ENCODE measurements around the gene PPP1R12C.
"Not testable (repeated sequence)": the region's sequence is repeated elsewhere in the genome, so short reads cannot be mapped to it uniquely, and the experiment has no call there.

PPP1R12C gene

DNA sequence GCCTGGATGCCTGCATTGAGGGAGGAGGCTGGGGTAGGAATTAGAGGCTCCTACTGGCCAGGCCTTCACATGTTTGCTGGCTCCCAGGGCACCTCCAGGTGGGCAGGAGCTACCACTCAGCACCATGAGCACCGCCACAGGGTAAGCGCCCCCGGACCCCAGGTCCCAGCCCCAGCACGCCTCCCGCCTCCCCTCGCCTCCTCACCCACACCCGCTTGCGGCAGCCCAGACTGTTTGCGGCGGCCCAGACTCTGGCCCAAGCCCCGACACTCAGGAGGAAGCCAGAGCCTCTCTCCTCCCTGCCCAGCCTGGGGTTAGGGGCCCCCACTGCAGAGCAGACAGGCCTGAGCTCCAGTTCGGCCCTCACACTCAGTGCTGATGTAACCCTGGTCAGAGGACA is 41.1 kb downstream of the PPP1R12C start:
- no peak for DNase-seq (ENCODE audit: low spot score)

DNA sequence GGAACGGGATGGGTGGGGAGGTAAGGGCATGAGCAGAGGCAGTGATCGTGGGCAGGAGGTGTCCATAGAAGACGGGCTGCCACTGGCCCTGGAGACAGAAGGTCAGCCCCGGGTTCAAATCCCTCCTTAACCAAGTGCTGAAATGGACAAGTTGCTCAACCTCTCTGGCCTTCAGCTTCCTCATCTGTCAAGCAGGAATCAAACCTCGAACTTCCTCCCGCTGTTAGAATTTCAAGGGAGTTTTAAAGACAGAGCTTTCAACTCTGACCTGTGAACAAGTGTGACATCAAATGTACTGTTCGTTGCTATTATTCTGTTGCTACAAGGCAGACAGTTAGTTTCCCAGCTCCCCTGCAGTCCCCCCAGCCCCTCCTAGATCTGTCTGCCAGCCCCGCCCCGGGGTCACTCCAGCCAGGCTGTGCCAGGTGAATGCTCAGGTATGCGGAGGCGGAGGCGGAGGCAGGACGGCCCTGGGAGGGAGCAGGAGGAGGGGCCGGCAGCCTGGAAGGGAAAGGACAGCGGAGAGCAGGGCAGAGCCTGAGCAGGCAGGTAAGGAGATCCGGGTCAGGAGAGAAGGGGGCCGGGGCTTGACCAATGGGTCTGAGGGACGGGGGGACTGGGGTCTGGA is 42.0 kb downstream of the PPP1R12C start, which contains the start of gene EPS8L1:
EPS8L1 (plus strand) TSS at position 499 of the 628 bp plus-strand sequence. CDS start 576 bp downstream, outside the sequence.
- DNase-seq (ENCODE audit: low spot score), result no peak

DNA sequence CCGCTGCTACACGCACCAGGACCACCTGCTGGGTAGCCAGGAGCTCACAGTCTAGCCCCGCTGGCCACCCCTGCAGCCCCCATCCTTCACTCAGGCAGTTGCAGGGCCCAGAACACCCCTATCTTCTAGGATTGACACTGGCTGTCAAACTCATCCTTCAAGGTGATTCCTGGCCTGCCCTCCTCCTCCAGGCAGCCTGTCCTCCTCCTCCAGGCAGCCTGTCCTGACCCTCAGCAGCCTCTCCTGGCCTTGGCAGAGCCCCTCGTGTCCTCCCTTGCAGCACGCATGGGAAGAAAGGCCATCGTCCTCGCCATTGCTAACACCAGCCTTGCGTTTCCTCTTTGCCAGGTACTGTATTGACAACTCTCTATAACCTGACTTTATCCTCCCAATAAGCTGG is 45.5 kb downstream of the PPP1R12C start:
- DNase-seq (ENCODE audit: low spot score), result no peak

DNA sequence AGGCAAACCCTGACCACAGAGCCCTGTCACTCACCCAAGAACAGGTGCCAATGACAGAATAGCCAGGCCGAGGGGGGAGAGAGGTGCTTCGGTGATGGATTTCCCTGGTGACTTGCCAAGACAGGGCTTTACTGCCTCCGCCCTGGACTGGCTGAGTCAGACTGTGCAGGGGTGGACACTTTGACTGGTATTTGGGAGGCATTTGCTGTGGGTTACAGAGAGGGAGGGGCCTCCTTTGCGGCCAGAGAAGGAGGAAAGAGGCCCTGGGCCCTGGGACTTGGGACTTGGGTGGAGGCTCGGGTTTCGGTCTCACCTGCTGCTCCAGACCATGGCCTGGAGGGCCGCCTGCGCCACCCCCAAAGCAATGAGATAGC is 46.3 kb downstream of the PPP1R12C start:
- no peak for DNase-seq (ENCODE audit: low spot score)

DNA sequence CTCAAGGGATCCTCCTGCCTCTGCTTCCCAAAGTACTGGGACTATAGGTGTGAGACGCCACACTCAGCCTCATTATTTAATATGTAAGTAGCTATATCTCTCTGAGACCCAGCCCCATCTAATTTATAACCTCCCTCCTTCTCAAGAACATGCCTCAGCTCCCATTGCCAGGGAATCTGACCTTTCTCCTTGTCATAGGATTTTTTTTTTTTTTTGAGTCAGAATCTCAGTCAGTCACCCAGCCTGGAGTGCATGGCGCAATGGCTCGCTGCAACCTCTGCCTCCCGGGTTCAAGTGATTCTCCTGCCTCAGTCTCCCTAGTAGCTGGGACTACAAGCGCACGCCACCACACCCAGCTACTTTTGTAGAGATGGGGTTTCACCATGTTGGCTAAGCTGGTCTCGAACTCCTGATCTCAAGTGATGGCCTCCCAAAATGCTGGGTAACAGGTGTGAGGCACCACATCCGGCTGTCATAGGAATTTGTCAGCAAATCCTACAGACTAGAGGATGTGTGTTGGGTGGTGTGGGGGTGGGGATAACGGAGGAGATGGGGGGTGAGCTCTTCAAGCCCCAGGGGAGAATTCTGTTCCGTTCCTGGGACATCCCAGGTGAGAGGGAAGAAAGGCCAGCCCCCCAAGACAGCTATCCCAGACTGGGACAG is 46.8 kb downstream of the PPP1R12C start:
- no peak for DNase-seq (ENCODE audit: low spot score)

DNA sequence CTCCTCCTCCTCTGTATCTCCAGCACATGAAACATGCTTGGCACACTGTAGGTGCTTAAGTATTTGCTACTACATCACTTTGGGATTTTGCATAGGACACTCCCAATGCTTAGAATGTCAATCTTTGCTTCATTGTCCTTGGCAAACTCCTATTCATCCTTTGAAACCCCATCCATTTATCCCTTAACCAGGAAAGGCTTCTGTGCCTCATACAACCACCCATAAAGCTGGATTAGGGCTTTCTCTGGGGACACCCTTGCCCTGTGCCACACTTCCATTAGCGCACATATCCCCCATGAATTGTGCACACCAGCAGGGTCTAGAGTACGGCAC is 47.6 kb downstream of the PPP1R12C start:
- no peak for DNase-seq (ENCODE audit: low spot score)

DNA sequence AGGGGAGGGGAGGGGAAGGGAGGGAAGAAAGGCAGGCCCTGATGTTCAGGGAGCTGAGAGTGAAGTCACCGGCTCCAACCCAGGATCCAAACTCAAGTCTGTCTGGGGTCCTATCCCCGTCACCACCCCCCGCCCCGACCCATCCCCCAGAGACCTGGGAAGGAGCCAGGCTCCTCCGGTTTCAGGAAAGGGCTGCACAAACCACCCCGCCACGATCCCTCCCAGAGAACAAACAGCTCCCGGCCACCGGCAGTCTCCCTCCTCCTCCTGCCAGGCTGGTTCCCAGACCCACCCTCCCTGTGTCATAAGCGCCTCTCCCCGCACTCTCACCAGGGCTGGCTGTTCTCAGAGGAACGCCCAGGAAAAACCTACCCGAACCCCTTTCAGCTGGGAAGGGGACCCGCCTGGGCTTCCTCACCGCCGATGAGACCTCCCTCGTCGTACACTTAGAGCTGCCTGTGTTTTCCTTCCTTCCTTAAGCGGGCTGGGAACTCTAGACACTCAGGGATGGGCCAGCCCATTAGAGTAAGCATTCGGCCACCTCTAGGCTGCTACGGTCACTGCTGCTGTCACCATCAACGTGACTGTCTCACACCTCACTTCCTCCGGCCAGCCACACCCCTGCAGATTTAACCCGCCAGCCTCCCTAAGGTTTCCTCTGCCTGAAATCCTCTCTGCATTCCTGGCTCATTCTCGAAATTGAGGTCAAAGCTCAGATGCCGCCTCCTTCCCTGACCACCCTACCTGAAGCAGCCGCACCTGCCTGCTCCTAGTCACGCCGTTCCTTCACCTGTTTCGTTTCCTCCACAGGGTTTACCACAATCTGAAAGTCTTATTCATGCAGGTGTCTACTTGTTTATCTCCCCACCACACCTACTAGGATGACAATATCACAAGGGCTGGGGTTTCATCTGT is 48.2 kb downstream of the PPP1R12C start:
- DNase-seq (ENCODE audit: low spot score), result no peak

DNA sequence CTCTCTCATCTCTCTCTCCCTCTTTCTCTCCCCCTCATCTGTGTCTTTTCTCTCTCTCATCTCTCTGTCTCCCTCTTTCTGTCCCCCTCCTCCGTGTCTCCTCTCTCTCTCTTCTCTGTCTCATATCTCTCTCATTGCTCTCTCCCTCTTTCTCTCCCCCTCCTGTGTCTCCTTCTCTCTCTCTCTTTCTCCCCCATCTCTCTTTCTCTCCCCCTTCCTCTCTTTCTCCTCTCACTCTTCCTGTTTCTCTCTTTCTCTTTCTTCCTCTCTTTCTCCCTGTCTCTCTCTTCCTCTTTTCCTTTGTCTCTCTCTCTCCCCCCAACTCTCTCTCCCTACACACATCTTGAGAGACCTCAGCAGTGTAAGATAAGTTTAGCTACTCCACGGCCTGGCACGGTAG is 49.6 kb downstream of the PPP1R12C start:
- no peak for DNase-seq (ENCODE audit: low spot score)

DNA sequence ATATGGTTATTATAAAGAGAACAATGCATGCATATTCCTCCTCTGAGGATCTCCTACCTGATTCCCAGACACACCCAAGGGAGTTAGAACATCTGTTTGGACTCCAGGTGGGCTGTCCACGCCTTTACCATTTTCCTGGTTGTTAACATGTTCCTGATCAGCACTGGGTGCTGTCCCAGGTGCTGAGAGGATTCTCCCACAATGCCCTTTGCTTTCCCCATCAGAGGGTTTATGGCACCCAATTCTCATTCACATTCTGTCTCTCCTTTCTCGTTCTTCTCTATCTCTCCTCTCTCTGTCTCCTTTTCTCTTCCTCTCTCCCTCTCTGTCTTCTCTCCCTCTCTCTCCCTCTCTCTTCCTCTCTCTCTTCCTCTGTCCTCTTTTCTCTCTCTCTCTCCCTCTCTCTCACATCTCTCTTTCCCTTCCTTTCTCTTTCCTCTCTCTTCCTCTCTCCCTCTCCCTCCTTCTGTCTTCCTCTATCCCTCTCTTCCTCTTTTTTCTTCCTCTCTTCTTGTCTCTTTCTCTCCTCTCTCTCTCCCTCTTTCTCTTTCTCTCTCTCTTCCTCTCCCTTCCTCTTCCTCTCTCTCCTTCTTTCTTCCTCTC is 51.2 kb downstream of the PPP1R12C start:
- no peak for DNase-seq (ENCODE audit: low spot score)

DNA sequence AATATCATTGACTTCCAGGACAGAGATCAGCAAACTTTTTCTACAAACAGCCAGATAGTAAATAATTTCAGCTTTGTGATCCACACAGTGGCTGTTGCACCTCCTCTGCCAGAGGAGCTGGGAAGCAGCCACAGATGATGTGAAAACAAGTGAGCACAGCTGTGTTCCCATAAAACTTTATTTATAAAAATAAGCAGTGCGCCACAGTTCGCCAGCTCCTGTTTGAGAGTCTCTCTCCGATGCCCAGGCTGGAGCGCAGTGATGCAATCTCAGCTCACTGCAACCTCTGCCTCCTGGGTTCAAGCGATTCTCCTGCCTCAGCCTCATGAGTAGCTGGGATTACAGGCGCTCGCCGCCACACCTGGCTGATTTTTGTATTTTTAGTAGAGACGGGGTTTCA is 51.9 kb downstream of the PPP1R12C start:
- DNase-seq (ENCODE audit: low spot score), result not testable (repeated sequence)

DNA sequence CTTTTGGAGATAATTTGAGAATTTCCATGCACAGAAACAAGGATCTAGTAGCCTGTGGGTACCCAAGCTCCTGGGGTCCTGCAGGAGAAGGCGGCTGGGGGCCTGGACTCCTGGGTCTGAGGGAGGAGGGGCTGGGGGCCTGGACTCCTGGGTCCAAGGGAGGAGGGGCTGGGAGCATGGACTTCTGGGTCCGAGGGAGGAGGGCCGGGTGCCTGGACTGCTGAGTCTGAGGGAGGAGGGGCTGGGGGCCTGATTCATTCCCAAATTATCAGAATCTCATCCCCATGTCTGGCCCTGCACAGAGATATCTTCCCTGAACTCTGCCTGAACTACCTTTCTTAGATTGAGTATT is 54.0 kb downstream of the PPP1R12C start:
- no peak for DNase-seq (ENCODE audit: low spot score)

DNA sequence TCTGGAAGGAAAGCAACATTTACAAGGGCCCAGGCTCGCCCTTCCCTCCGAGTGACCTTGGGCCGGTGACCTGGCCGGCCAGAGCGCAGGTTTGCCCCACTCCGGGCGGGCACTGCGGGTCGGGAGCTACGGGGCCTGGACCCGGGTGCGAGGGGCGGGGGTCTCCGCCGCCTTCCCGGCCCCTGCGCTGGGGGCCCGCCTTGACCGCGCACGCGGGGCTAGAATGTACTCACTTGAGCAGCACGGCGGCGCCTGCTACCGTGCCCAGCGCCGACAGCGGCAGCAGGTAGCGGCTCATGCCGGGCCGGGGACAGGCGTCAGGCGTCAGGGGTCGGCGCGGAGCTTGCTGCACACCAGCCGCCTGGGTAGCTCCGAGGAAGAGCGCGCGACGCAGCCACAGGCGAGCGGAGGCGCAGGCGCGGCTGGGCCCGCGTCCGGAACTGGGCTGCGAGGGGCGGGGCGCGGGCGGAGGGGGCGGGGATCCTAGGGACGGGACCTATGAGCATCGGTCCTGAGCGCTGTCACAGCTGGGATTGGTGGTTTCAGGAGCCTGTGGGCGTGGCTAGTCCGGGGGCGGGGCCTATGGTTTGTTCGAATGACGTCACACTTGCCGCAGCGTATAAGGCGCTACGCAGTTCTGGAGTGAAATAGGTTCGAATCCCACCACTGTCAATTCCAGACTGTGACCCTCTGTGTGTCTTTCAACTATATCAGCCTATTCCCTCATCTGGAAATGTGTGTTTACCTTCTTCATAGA is 54.5 kb downstream of the PPP1R12C start, which contains the start of gene RDH13:
RDH13 (minus strand) TSS at position 414 of the 757 bp plus-strand sequence; CDS start at position 298, 116 bp downstream.
- peak; percentile 84 for DNase-seq (ENCODE audit: low spot score)

DNA sequence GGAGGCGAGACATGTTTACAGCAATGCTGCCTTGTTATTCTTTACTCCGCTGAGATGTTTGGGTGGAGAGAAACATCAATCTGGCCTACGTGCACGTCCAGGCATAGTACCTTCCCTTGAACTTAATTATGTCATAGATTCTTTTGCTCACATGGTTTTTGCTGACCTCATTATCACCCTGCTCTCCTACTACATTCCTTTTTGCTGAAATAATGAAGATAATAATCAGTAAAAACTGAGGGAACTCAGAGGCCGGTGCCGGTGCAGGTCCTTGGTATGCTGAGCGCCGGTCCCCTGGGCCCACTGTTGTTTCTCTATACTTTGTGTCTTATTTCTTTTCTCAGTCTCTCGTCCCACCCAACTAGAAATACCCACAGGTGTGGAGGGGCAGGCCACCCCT is 57.1 kb downstream of the PPP1R12C start:
- not testable (repeated sequence) for DNase-seq (ENCODE audit: low spot score)

DNA sequence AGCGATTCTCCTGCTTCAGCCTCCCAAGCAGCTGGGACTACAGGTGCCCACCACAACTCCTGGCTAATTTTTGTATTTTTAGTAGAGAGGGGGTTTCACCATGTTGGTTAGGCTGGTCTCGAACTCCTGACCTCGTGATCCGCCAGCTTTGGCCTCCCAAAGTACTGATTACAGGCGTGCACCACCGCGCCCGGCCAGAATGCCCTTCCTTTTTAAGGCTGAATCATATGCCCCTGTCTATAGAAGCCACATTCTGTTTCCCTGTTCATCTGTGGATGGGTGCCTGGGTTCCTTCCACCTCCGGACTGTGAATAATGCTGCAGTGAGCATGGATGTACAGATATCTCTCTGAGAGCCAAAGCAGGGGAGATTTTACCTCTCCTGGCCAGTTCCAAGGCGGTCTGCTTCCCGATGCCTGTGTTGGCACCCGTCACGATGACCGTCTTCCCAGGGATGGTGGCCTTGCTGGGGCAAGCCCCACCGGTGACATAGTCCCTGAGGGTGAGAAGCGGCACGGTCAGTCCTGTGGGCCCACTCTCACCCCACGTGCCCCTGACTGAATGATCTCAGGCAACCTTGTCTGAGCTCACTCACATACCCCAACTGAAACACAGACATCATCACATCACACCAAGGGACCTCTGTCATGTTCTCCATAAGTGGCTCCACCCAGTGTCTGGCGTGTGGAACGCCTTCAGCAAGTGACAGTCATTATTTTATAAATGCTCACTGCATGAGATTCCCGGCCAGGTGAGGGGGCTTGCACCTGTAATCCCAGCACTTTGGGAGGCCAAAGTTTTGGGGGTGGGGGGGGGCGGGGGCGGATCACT is 58.4 kb downstream of the PPP1R12C start:
- DNase-seq (ENCODE audit: low spot score), result no peak

DNA sequence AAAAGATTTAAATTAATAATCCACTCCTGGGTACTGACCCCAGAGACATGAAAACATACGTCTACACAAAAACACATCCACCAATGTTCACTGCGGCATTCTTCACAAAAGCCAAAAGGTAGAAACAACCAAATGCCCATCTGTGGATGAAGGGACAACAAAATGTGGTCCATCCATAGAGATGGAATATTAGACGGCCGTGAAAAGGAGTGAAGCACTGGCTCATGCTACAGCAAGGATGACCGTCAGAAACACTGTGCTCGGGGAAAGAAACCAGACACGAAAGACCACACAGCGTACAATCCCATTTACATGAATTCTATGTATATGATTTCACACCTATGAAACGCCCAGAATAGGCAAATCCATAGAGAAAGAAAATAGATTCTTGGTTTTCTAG is 60.6 kb downstream of the PPP1R12C start:
- no peak for DNase-seq (ENCODE audit: low spot score)

DNA sequence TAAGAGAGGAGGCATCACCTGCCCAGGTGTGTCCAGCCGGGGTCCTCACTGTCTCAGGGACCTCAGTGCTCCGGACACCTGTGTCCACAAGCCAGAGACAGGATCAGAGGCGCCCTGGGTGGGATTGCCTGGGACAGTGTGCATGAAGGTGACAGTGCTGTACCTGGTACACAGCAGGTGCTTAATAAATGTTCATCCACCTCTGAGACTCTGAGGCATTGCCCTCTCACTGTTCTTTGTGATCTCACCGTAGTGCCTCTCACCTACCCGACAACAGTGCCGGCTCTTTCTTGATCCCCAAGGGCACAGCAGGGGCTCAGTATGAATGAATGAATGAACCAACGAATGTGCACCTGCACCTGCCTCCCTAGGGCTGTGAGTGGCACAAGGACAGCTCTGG is 63.7 kb downstream of the PPP1R12C start:
- DNase-seq (ENCODE audit: low spot score), result no peak

DNA sequence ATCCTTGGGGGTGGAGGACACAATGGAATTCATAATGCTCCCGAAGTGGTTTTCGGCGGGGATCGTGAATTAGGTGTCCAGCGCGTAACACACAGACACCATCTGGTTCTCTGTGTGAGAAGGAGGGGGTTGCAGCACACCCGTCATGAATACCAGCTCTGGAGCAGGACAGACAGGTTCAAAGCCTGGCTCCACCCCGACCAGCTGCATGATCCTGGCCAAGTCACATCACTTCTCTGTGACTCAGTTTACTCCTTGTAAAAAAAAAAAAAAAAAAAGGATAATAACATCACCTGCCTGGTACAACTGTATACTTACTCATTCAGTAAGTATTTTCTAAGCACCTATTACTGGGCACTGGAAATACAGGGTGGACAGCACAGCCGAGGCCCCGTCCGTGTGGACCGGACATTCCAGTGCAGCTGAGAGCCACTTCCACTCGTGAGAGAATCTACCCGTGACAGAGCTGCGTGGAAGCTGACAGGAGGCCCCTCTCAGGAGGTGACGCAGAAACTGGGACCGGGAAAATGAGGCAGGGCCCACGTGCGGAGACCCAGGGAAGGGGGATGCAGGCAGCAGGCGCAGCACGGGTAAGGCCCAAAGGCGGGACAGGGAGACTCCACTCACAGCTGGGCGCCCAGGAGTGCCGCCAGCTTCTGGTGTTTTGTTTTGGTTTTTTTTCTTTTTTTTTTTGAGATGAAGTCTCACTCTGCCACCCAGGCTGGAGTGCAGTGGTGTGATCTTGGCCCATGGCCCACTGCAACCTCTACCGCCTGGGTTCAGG is 66.5 kb downstream of the PPP1R12C start:
- DNase-seq (ENCODE audit: low spot score), result no peak

DNA sequence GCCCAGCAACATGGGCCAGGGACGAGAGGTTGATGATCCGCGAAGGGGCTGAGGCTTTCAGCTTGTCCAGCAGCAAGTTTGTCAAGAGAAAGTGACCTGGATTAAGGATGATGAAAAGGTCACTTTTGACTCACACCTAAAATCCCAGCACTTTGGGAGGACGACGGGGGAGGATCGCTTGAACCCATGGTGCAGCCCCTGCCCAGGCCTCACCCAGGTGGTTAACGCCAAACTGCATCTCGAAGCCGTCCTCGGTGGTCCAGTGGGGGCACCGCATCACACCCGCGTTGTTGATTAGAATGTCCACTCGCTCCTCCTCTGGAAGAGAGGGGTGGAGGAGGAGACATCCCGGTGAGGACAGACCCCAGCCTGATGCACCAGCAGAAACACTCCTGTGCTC is 69.0 kb downstream of the PPP1R12C start:
- no peak for DNase-seq (ENCODE audit: low spot score)

DNA sequence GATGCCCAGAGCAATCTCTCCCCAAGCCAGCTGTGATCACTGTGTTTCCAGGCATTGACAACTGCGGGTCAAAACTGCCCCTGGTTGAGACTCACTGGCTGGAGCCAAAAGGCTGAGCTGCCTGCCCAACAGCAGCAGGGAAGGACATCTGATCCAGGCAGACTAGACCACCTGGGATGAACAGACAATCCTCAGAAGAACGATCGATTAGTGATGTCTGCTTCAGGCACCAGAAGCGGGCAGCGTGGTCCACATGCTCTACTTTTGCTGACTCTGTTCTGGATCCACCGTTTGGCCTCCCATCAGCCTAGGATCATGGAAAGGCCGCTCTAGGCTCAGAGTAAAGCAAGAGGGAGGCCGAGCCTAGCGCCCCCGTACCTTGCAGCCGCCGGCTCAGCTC is 69.5 kb downstream of the PPP1R12C start:
- no peak for DNase-seq (ENCODE audit: low spot score)

DNA sequence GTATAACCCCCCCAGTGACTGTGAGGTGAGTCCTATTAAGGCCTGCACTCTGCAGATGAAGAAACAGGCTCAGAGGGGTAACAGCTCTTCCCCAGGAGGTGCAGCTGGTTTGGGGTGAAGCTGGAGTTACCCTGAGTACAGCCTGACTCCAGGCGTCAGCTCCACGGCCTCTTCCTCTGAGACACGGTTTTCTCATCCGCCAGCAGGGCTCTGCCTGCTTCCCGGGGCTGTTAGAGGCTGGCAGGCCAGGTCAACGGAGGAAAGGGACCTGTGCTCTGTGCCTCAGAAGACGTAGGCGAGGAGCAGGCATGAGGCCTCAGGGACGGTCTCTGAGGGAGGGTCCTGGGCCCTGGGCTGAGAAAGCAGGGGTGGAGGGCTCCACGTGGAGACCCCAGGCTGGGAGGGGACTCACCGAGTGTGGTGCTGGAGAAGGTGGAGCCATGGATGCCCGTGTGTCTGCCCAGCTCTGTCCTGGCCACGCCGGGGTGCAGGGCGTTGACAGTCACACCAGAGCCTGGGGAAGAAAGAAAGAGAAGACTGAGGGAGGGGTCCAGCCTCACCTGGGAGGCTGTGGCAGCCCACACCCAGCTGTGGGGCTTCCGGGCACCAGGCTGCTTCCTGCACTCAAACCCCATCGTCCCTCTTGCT is 70.3 kb downstream of the PPP1R12C start:
- no peak for DNase-seq (ENCODE audit: low spot score)

All from pons (tissue), 1 donor.